SIG-M5 treated with dmso at 0.1 percent for 504 hours (cell line): Measurements from ENCODE around the gene GASK1A.
"Not testable (repeated sequence)": the region's sequence is repeated elsewhere in the genome, so short reads cannot be mapped to it uniquely, and the experiment has no call there.

Experiments used
- DNase-seq: peaks from one replicate; lab custom pipeline; 2025; ENCODE audit not compliant: unreplicated experiment; lab: John Stamatoyannopoulos, UW

Gene GASK1A

GRCh38 chr3:43055806-43056770 lies 77.0 kb downstream of the GASK1A start:
- no peak for DNase-seq

- DNase-seq: no peak
These were observed 80.3 kb downstream of the GASK1A start for GRCh38 chr3:43059456-43059855.

- DNase-seq: no peak
These were observed 82.2 kb downstream of the GASK1A start for GRCh38 chr3:43061101-43061895.

GRCh38 chr3:43062040-43062563 lies 83.0 kb downstream of the GASK1A start:
- no peak for DNase-seq

GRCh38 chr3:43062564-43063040 lies 83.5 kb downstream of the GASK1A start:
- DNase-seq: no peak

- no peak for DNase-seq
These were observed 84.0 kb downstream of the GASK1A start for GRCh38 chr3:43063114-43063513.

GRCh38 chr3:43070670-43071069 lies 91.6 kb downstream of the GASK1A start:
- DNase-seq: not testable (repeated sequence)

- DNase-seq: no peak
These were observed 92.3 kb downstream of the GASK1A start for GRCh38 chr3:43071313-43071893.

- no peak for DNase-seq
These were observed 93.2 kb downstream of the GASK1A start for GRCh38 chr3:43072361-43072760.

- no peak for DNase-seq
These were observed 94.2 kb downstream of the GASK1A start for GRCh38 chr3:43073116-43073835.

GRCh38 chr3:43073836-43074220 lies 94.7 kb downstream of the GASK1A start:
- no peak for DNase-seq

- DNase-seq: no peak
These were observed 95.4 kb downstream of the GASK1A start for GRCh38 chr3:43074482-43074881.

- DNase-seq: no peak
These were observed 96.0 kb downstream of the GASK1A start for GRCh38 chr3:43074901-43075689.

GRCh38 chr3:43075904-43076661 lies 97.0 kb downstream of the GASK1A start:
- no peak for DNase-seq

GRCh38 chr3:43076857-43077256 lies 97.7 kb downstream of the GASK1A start:
- DNase-seq: no peak

GRCh38 chr3:43077261-43077660 lies 98.2 kb downstream of the GASK1A start:
- no peak for DNase-seq

GRCh38 chr3:43077707-43078106 lies 98.6 kb downstream of the GASK1A start:
- no peak for DNase-seq

- DNase-seq: no peak
These were observed 100.6 kb downstream of the GASK1A start for GRCh38 chr3:43079536-43080332.
